Aorta (tissue), 5 donors: ENCODE measurements around the gene DIS3L. TPM values are rescaled to one million over a fixed set of nuclear protein-coding genes. Genes with fewer than 3 reads are reported as not detected.
"Not testable (repeated sequence)": the region's sequence is repeated elsewhere in the genome, so short reads cannot be mapped to it uniquely, and the experiment has no call there.

Experiments
- ATAC-seq: fragments of 200-7000 bp; cut with Tn5 transposase; one replicate; pipeline ENCODE4 v1.9.1; 2022; ENCODE audit warnings: moderate library complexity; ENCODE audit not compliant: low FRiP score
- DNase-seq, 2 donors: peaks; one replicate each; pipeline ENCODE4 v3.0.0-alpha.2; 2020
- H3K27ac ChIP-seq, 2 donors: one replicate each; pipeline ENCODE4 v1.5.1; 2013; ENCODE audit warnings: low read length in 2 of 2, mild to moderate bottlenecking in 2 of 2, moderate library complexity in 2 of 2, control low read depth in 1 of 2, inconsistent platforms in 1 of 2, low read depth in 1 of 2
- H3K27me3 ChIP-seq, 2 donors: one replicate each; pipeline ENCODE4 v1.6.1; 2013; ENCODE audit warnings: control low read depth in 1 of 2, low read length in 1 of 2, mild to moderate bottlenecking in 1 of 2, moderate library complexity in 1 of 2; ENCODE audit not compliant: insufficient read depth in 2 of 2, control insufficient read depth in 1 of 2
- H3K36me3 ChIP-seq, 2 donors: one replicate each; pipeline ENCODE4 v1.6.1; 2013; ENCODE audit warnings: control low read depth in 1 of 2, low read length in 1 of 2, mild to moderate bottlenecking in 1 of 2; ENCODE audit not compliant: insufficient read depth in 2 of 2, control insufficient read depth in 1 of 2
- H3K4me1 ChIP-seq, 2 donors: one replicate each; pipeline ENCODE4 v1.6.1; 2013; ENCODE audit warnings: low read length in 2 of 2, control low read depth in 1 of 2, mild to moderate bottlenecking in 1 of 2, moderate library complexity in 1 of 2; ENCODE audit not compliant: insufficient read depth in 2 of 2, control insufficient read depth in 1 of 2
- H3K4me3 ChIP-seq, 2 donors: one replicate each; pipeline ENCODE4 v1.5.1; 2013; ENCODE audit warnings: low read length in 2 of 2, control low read depth in 1 of 2, mild to moderate bottlenecking in 1 of 2
- H3K9me3 ChIP-seq: one replicate; pipeline ENCODE4 v1.6.1; 2013; ENCODE audit warnings: mild to moderate bottlenecking, low read length; ENCODE audit not compliant: control insufficient read depth
- WGBS, 2 donors: extraction: QIAGEN DNeasy Blood & Tissue Kit; methylation state at CpG; one replicate each; pipeline ENCODE4 v1.1.7; 2013; 5-methylcytosine and 5-hydroxymethylcytosine counted together
- intact Hi-C, 2 donors: fragments of 100-400 bp; cut with DNase I; formaldehyde crosslinking; loops; one replicate each; pipeline versions ENCODE4 v1.14.2 to v1.15.0; 2022
- polyA plus RNA-seq, 2 donors: library from polyadenylated mRNA; stranded (reverse); fragments of 200-250 nt; gene quantifications; one replicate each; pipeline ENCODE4 v1.2.3, GENCODE V29; 2013
- total RNA-seq, 2 donors: library from RNA; stranded (reverse); fragmentation: NEBNext Ultra II Directional; extraction: Animal tissue kit (Norgen Biotek cat#: 25700); gene quantifications; one replicate each; pipeline ENCODE4 v1.2.1, GENCODE V29; 2021
- donor health status: healthy with polysubstance abuse.
- donor health status: Bipolar disorder and iron deficiency.
- donor health status: DM: no; HTN: no; CAD: no.
- donor health status: DM: no; HTN: no; CAD: no.
- donor health status: DM: yes; HTN: yes; CAD: no.

DIS3L gene
- total and polyA plus RNA-seq, 4 donors = 10.6 to 36.2 (median 18.1) TPM

DNA sequence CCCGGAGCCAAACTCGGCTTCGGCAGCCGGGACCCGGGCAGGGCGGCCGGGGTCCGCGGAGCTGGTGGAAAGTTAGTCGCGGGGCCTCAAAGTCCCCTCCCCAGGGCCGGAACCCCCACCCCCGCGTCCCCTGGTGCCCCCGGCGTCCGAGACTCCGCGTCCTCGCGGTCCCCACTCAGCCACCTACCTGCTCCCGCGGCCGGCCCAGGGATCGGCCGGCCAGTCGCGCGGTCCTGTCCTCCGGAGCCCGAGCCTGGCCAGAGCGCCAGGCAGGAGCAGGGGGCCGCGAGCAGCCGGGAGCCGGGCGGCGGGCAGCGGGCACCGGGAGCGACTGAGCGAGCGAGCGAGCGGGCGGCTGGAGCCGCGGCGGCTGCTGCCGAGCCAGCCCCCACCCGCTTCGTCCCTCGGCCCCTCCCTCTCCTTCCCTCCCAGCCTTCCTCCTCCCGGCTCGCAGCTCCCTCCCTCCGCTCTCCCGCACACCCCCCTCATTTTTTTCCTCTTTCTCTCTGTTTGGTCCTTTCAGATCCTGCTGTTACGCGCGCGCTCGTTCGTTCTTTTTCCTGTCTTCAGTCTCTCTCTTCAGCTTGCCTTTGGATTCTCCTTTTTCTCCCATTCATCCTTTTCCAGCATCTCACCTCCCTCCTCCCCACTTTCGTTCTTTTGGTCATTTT is 39.8 kb upstream of the DIS3L start, which contains the start of gene MEGF11:
Gene MEGF11, minus strand, starts transcription at position 333 of the 671 bp plus-strand sequence. CDS start 125,347 bp downstream, outside the sequence.
- peak within 1 kb of the TSS; percentile 52 to 71 for H3K4me3 ChIP-seq
- intact Hi-C loops = no loop called here
- no peaks in the 10 kb centered on the region for H3K4me1 ChIP-seq
- H3K27me3 ChIP-seq = peaks cover 0 to 5% of the 10 kb centered on the region in 2 donors
- WGBS, 2 donors = 0% methylated on average over 23 to 64 of the region's 64 CpGs
- H3K36me3 ChIP-seq = no peaks in the 10 kb centered on the region
- no peaks in the 10 kb centered on the region for H3K9me3 ChIP-seq
- no peak within 1 kb of the TSS for H3K27ac ChIP-seq
- DNase-seq = peak; percentile 60 to 78
- ATAC-seq = peak; percentile 63

DNA sequence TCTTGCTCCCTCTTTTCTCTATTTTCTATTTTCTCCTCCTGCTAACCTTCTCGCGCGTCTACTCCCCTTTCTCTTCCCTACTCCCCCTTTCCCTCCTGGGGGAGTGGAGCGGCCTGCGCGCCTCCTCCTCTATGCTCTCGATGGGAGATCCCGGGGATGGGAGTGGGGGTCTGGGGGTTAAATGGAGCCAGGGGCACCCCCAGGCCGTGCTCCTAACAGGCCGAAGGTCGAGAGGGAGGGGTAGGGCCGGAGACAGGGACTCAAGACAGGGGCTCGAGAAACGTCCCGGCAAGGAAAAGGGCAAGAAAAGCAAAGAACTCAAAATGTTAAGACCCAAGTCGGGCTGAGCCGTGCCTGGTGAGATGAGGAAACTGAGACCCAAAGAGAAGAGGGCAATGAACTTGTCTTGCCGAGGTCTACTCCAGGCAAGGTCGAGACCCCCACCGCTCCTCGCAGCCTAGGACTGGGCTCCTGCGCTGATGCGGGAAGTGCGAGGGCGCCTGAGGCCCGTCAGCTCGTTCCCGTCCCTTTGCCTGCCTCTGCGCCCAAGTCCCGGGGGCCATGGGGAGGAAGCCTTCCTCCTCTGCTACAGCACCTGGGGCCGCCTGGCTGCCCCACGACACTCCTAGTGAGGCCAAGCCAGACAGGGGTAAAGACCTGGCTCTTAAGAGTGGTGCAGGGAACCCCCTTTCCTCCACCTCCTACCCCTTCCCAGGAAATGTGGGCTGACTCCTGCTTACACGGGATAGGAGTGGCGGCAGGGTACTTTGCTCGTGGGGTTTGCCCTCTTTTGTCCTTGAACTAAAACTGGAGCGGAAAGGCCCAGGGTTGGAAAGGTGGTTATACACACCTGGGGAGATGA is 39.0 kb upstream of the DIS3L start:
- H3K4me3 ChIP-seq = peak overlapping the region; percentile 52 to 71
- ATAC-seq (no peak), DNase-seq (no peak)
- H3K36me3 ChIP-seq = no peaks in the 10 kb centered on the region
- intact Hi-C loops = no loop called here
- 3 to 5% methylated on average over 36 of the region's 36 CpGs for WGBS, 2 donors
- peaks cover 0 to 5% of the 10 kb centered on the region in 2 donors for H3K27me3 ChIP-seq
- H3K4me1 ChIP-seq = no peaks in the 10 kb centered on the region
- no peaks in the 10 kb centered on the region for H3K9me3 ChIP-seq
- no peak overlapping the region for H3K27ac ChIP-seq

DNA sequence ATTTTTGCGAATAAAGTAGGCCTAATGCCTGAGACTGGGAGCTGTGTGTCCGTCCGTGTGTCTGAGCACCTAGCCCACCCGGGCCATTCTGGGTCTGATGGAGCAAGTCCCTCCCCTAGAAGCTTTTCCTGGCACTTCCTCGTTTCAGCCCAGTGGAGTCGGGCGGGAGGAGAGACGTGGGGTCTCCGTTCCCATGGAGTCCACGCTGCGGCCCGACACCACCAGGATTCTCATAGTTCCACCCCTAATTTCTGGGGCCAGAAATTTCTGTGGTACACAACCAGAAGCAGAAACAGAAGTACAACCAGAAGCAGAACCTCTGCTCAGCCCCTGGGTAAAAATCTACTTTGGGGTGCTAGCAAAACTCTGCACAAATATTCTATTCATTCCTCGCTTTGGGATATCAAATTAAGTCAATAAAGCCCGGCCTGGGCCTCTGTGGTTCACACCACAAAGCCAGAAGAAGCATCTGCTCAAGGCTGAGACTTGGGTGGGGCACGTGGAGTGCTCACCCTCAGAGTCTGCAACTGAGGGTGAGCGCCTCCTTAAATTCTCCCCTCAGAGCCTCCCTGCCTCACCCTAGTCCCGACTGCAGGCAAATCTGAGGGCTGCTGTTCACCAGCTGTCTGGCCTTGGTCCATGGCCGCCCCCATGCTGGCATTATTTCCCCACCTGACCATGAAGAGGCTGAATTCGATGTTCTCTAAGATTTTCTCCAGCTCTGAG is 38.3 kb upstream of the DIS3L start:
- peaks cover 0 to 5% of the 10 kb centered on the region in 2 donors for H3K27me3 ChIP-seq
- H3K36me3 ChIP-seq = no peaks in the 10 kb centered on the region
- H3K4me3 ChIP-seq = no peak overlapping the region
- no peak for DNase-seq
- H3K27ac ChIP-seq = no peak overlapping the region
- WGBS, 2 donors = 27 to 32% methylated on average over 19 of the region's 19 CpGs
- intact Hi-C loops = no loop called here
- ATAC-seq = no peak
- no peaks in the 10 kb centered on the region for H3K4me1 ChIP-seq
- no peaks in the 10 kb centered on the region for H3K9me3 ChIP-seq

DNA sequence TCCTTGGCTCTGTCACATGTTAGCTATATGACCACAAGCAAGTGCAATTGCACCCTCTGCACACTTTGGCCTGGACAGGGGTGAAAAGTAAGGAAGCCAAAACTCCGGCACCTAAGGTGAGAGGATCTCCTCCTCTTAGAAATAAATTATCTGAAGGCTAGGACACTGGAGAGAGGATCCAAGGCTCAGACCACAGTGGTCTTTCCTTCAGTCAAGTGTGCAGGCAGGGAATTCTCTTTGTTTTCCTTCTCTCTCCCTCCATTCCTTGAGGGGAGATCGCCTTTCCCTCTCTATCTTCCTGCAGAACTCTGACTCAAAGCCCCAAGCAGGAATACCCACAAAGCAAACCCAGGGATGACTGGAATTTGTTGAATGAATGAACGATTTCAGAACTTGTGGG is 36.7 kb upstream of the DIS3L start:
- intact Hi-C loops = no loop called here
- Histone ChIP-seq H3K27ac (no peak overlapping the region), H3K36me3 (no peaks in the 10 kb centered on the region), H3K9me3 (no peaks in the 10 kb centered on the region), H3K27me3 (peaks cover 0 to 6% of the 10 kb centered on the region in 2 donors), H3K4me1 (no peaks in the 10 kb centered on the region), H3K4me3 (no peak overlapping the region)
- WGBS, 2 donors = 60 to 68% methylated on average over 3 of the region's 3 CpGs
- DNase-seq (no peak), ATAC-seq (no peak)

DNA sequence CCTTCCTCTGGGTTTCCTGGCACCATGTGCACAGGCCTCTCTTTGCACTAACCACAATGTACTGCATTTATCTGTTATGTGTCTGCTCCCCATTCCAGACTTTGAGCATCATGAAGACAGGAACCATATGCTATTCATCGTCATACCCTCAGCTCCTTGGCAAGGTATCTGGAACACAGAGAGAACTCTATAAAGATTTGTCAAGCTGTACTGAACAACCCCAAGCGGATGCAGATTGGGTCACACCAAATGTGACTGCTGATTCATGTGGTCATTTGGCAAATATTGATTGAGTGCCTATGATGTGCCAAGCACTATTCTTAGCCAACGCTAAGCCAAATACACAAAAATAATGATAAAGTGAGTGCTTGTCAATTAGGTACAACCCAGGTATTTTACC is 32.3 kb upstream of the DIS3L start:
- H3K4me1 ChIP-seq = no peaks in the 10 kb centered on the region
- whole genome bisulfite sequencing, 2 donors = 89 to 90% methylated on average over 3 of the region's 3 CpGs
- peaks cover 0 to 1% of the 10 kb centered on the region in 2 donors for H3K27me3 ChIP-seq
- no peaks in the 10 kb centered on the region for H3K36me3 ChIP-seq
- DNase-seq = no peak
- H3K9me3 ChIP-seq = no peaks in the 10 kb centered on the region
- H3K27ac ChIP-seq = no peak overlapping the region
- ATAC-seq = no peak
- no peak overlapping the region for H3K4me3 ChIP-seq
- intact Hi-C loops = no loop called here

DNA sequence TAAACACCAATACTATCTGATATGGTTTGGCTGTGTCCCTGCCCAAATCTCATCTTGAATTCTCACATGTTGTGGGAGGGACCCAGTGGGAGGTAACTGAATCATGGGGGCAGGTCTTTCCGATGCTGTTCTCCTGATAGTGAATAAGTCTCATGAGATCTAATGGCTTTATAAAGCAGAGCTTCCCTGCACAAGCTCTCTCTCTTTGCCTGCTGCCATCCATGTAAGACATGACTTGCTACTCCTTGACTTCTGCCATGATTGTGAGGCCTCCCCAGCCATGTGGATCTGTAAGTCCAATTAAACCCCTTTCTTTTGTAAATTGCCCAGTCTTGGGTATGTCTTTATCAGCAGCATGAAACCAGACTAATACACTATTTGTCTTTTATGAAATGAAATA is 30.5 kb upstream of the DIS3L start:
- H3K27me3 ChIP-seq, H3K36me3 ChIP-seq, H3K4me1 ChIP-seq, ATAC-seq, H3K9me3 ChIP-seq, H3K4me3 ChIP-seq, H3K27ac ChIP-seq, intact Hi-C loops, DNase-seq: not testable (repeated sequence)
- 81 to 89% methylated on average over 1 of the region's 1 CpG for WGBS, 2 donors

DNA sequence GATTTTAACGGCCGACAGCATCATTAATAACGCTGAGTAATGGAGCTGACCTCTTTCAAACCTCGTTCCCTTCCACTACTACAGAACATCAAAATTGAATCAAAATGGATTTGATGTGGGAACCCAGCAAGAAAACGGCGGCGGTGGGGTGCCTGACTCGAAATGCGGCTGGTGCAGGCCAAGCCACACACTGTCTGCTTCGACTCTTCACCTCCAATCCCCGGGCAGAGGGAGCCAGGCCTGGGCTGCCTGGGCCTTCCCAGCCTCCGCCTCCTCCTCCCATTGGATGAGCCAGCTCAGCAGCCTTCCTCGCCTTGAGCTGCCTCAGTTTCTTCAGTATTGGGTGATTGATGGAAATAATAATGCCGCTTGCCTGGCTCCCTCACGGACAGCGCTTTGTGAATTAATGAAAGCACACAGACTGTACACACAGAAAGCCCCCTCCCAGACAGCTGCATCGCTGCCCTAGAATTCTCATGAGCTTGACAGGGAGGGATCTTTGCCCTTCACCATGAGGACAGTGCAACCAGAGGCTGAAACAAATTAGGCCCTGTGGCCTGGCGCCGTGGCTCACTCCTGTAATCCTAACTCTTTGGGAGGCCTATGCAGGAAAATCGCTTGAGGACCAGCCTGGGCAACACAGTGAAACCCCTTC is 28.4 kb upstream of the DIS3L start:
- Histone ChIP-seq H3K36me3 (no peaks in the 10 kb centered on the region), H3K27me3 (peaks cover 0 to 1% of the 10 kb centered on the region in 2 donors), H3K9me3 (no peaks in the 10 kb centered on the region), H3K27ac (no peak overlapping the region), H3K4me3 (no peak overlapping the region), H3K4me1 (no peaks in the 10 kb centered on the region)
- 87% methylated on average over 20 of the region's 20 CpGs for WGBS, 2 donors
- intact Hi-C loops = no loop called here
- no peak for ATAC-seq
- DNase-seq = no peak

DNA sequence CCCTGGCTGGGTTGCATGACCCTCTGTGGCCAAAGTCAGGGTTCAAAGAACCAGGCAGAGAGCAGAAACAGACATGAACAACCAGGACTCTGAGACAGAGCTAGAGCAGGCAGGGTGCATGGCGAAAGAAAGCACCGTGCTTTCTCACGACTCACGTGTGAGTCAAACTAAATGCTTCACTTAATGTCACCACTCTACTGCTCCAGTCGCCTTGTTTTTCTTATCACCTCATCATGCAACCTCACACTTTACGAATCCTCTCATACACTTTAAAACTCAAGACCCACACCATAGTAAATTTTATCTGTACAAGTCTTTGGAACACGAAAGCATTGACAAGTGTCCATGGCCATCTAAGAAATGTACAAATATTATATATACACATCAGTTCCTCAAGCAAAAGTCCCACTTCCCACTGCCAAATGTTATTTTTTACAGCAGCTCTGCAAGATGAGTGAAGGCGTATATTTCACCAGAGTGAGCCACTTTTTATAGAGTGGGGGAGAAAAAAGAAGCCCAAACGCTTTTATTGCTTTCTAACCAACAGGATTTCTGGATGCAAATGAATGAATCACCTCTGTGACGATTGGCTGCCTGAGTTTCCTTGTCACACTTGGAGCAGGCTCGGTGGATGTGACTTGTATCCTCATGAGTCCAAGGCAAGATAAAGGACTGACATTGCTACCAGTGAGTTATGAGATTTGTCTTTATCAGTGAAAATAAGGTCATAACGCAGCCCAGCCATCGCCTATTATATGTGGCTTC is 23.9 kb upstream of the DIS3L start:
- no peaks in the 10 kb centered on the region for H3K9me3 ChIP-seq
- 17 to 23% methylated on average over 13 of the region's 13 CpGs for WGBS, 2 donors
- intact Hi-C loops = no loop called here
- no peak for DNase-seq
- H3K27ac ChIP-seq = no peak overlapping the region
- H3K4me1 ChIP-seq = no peaks in the 10 kb centered on the region
- ATAC-seq = no peak
- H3K27me3 ChIP-seq = no peaks in the 10 kb centered on the region
- no peaks in the 10 kb centered on the region for H3K36me3 ChIP-seq
- no peak overlapping the region for H3K4me3 ChIP-seq
